IMR-90 (cell line): ENCODE results near the gene ANKS3. TPM values are rescaled to one million over a fixed set of nuclear protein-coding genes. Genes with fewer than 3 reads are reported as not detected.

Experiments
- ATAC-seq: fragments of 200-7000 bp; cut with Tn5 transposase; 2 replicates; pipeline ENCODE4 v1.9.1; 2020; ENCODE audit warnings: low read depth, mild to moderate bottlenecking, moderate library complexity
- BruUV-seq: library from RNA; stranded (reverse); fragments of 400-500 nt; replicated peaks from 2 replicates; lab custom pipeline; 2021; lab: Mats Ljungman, UMichigan
- CTCF ChIA-PET: fragments of 300-600 bp; formaldehyde crosslinking; extraction: SDS; loops from one replicate; lab custom pipeline; 2021; ENCODE audit warnings: antibody characterized with exemption; lab: Yijun Ruan, JAX
- POLR2A ChIA-PET: fragments of 300-600 bp; sonication (Branson Sonifier 250); formaldehyde crosslinking; loops from one replicate; lab custom pipeline; 2022; ENCODE audit warnings: antibody characterized with exemption; ENCODE audit not compliant: unreplicated experiment; lab: Charles Lee
- DNase-seq: peaks from one replicate; pipeline ENCODE4 v3.0.0; 2013
- H2AFZ ChIP-seq: replicated peaks from 2 replicates; pipeline ENCODE3; 2013; ENCODE audit warnings: low read length, mild to moderate bottlenecking; ENCODE audit not compliant: poor library complexity
- H2AK5ac ChIP-seq: 2 replicates; pipeline ENCODE4 v1.6.1; 2013; ENCODE audit warnings: low read depth, low read length, inconsistent platforms
- H2AK9ac ChIP-seq: replicated peaks from 2 replicates; pipeline ENCODE3; 2013; ENCODE audit warnings: mild to moderate bottlenecking, low read depth, low read length, moderate library complexity; ENCODE audit not compliant: poor library complexity
- H2BK120ac ChIP-seq: 2 replicates; pipeline ENCODE4 v1.6.1; 2013; ENCODE audit warnings: low read depth, low read length, inconsistent platforms
- H2BK15ac ChIP-seq: 3 replicates; pipeline ENCODE4 v1.6.1; 2013; ENCODE audit warnings: low read depth, low read length, inconsistent platforms
- H2BK20ac ChIP-seq: 2 replicates; pipeline ENCODE4 v1.6.1; 2013; ENCODE audit warnings: low read depth, mild to moderate bottlenecking, inconsistent platforms, low read length, moderate library complexity
- H2BK5ac ChIP-seq: 2 replicates; pipeline ENCODE4 v1.6.1; 2013; ENCODE audit warnings: mild to moderate bottlenecking, low read depth, low read length, inconsistent platforms; ENCODE audit not compliant: poor library complexity, severe bottlenecking
- H3K14ac ChIP-seq: replicated peaks from 2 replicates; pipeline ENCODE4 v1.6.1; 2013; ENCODE audit warnings: low read depth, low read length, inconsistent platforms
- H3K18ac ChIP-seq: 2 replicates; pipeline ENCODE4 v1.6.1; 2013; ENCODE audit warnings: low read depth, low read length, control low read depth
- H3K23ac ChIP-seq: 2 replicates; pipeline ENCODE4 v1.6.1; 2013; ENCODE audit warnings: low read depth, low read length, inconsistent platforms
- H3K27ac ChIP-seq: 2 replicates; pipeline ENCODE4 v1.5.1; 2013; ENCODE audit warnings: mild to moderate bottlenecking, control low read depth, low read length; ENCODE audit not compliant: insufficient read depth
- H3K27me3 ChIP-seq: 2 replicates; pipeline ENCODE4 v1.6.1; 2013; ENCODE audit warnings: low read length; ENCODE audit not compliant: control insufficient read depth, insufficient read depth
- H3K36me3 ChIP-seq: 2 replicates; pipeline ENCODE4 v1.6.1; 2013; ENCODE audit warnings: low read length, mixed read lengths; ENCODE audit not compliant: control insufficient read depth, insufficient read depth
- H3K4ac ChIP-seq: 2 replicates; pipeline ENCODE4 v1.6.1; 2013; ENCODE audit warnings: low read depth, low read length, inconsistent platforms
- H3K4me1 ChIP-seq: 2 replicates; pipeline ENCODE4 v1.6.1; 2013; ENCODE audit warnings: low read length, mixed read lengths; ENCODE audit not compliant: control insufficient read depth, insufficient read depth
- H3K4me2 ChIP-seq: 2 replicates; pipeline ENCODE4 v1.6.1; 2013; ENCODE audit warnings: low read depth, mild to moderate bottlenecking, control low read depth, low read length, moderate library complexity
- H3K4me3 ChIP-seq: 2 replicates; pipeline ENCODE4 v1.5.1; 2013; ENCODE audit warnings: low read depth, mild to moderate bottlenecking, control low read depth, low read length, moderate library complexity; ENCODE audit not compliant: insufficient read depth
- H3K56ac ChIP-seq: 2 replicates; pipeline ENCODE4 v1.6.1; 2013; ENCODE audit warnings: low read length, inconsistent platforms; ENCODE audit not compliant: insufficient read depth; ENCODE audit errors: extremely low read depth
- H3K79me1 ChIP-seq, 2 experiments: 2 replicates each; pipeline ENCODE4 v1.6.1; 2013; ENCODE audit warnings: low read length in 2 of 2, inconsistent platforms in 1 of 2, low read depth in 1 of 2
- H3K9ac ChIP-seq: 2 replicates; pipeline ENCODE4 v1.6.1; 2013; ENCODE audit warnings: low read depth, low read length, control low read depth
- H3K9me1 ChIP-seq: 2 replicates; pipeline ENCODE4 v1.6.1; 2013; ENCODE audit warnings: low read length, inconsistent platforms; ENCODE audit not compliant: insufficient read depth
- H3K9me3 ChIP-seq: 2 replicates; pipeline ENCODE4 v1.6.1; 2013; ENCODE audit warnings: low read length; ENCODE audit not compliant: control insufficient read depth, insufficient read depth
- H4K20me1 ChIP-seq: 2 replicates; pipeline ENCODE4 v1.6.1; 2013; ENCODE audit warnings: low read length, inconsistent platforms; ENCODE audit not compliant: insufficient read depth
- H4K5ac ChIP-seq: 2 replicates; pipeline ENCODE4 v1.6.1; 2013; ENCODE audit warnings: mild to moderate bottlenecking, low read depth, low read length, control low read depth
- H4K8ac ChIP-seq, 2 experiments: 2 replicates each; pipeline ENCODE4 v1.6.1; 2013; ENCODE audit warnings: low read depth in 2 of 2, low read length in 2 of 2, control low read depth in 1 of 2, inconsistent platforms in 1 of 2
- H4K91ac ChIP-seq: 2 replicates; pipeline ENCODE4 v1.6.1; 2013; ENCODE audit warnings: low read depth, low read length, inconsistent platforms; ENCODE audit not compliant: insufficient read depth
- CEBPB ChIP-seq: IDR thresholded peaks from 2 replicates; pipeline ENCODE4 v1.6.1; 2012; ENCODE audit warnings: low read depth, low read length, improper control_type of control experiment
- ELK1 ChIP-seq: fragments of 150-350 bp; IDR thresholded peaks from 2 replicates; pipeline ENCODE4 v1.6.1; 2016; ENCODE audit warnings: low read depth, mild to moderate bottlenecking, low read length, moderate library complexity, borderline replicate concordance
- MAZ ChIP-seq: IDR thresholded peaks from 2 replicates; pipeline ENCODE4 v1.6.1; 2012; ENCODE audit warnings: low read depth, mild to moderate bottlenecking, low read length, improper control_type of control experiment, moderate library complexity, borderline replicate concordance
- MXI1 ChIP-seq: IDR thresholded peaks from 2 replicates; pipeline ENCODE4 v1.6.1; 2012; ENCODE audit warnings: low read depth, mild to moderate bottlenecking, low read length, moderate library complexity, borderline replicate concordance
- NFE2L2 ChIP-seq: fragments of 150-350 bp; IDR thresholded peaks from 2 replicates; pipeline ENCODE4 v1.6.1; 2016; ENCODE audit warnings: low read depth, mild to moderate bottlenecking, low read length
- POLR2A ChIP-seq: IDR thresholded peaks from 2 replicates; pipeline ENCODE4 v1.6.1; 2012; ENCODE audit warnings: mild to moderate bottlenecking, low read depth, low read length
- RAD21 ChIP-seq: IDR thresholded peaks from 2 replicates; pipeline ENCODE4 v1.6.1; 2012; ENCODE audit warnings: low read length, improper control_type of control experiment
- RCOR1 ChIP-seq: IDR thresholded peaks from 2 replicates; pipeline ENCODE4 v1.6.1; 2012; ENCODE audit warnings: mild to moderate bottlenecking, low read length, improper control_type of control experiment; ENCODE audit not compliant: insufficient replicate concordance
- RFX5 ChIP-seq: IDR thresholded peaks from 2 replicates; pipeline ENCODE4 v1.8.0; 2012; ENCODE audit warnings: low read depth, mild to moderate bottlenecking, low read length, moderate library complexity
- SMC3 ChIP-seq: fragments of 150-350 bp; IDR thresholded peaks from 2 replicates; pipeline ENCODE4 v1.6.1; 2016; ENCODE audit warnings: low read depth, mild to moderate bottlenecking, antibody characterized with exemption, low read length, moderate library complexity
- WGBS, 2 experiments: methylation state at CpG; one replicate each; pipeline versions ENCODE4 v1.1.5 to v1.1.7; 2013; ENCODE audit warnings: missing lambda C conversion rate in 2 of 2; ENCODE audit not compliant: insufficient read length in 1 of 2; ENCODE audit errors: extremely low coverage in 2 of 2; 5-methylcytosine and 5-hydroxymethylcytosine counted together
- dilution Hi-C: fragments of 300-500 bp; cut with HindIII; formaldehyde crosslinking; loops from one replicate; pipeline ENCODE4 v1.14.3; 2018; ENCODE audit warnings: low sequenced_read_pairs; ENCODE audit not compliant: unreplicated experiment
- in situ Hi-C: fragments of 300-500 bp; cut with MboI; formaldehyde crosslinking; loops from 3 replicates; pipeline ENCODE4 v1.14.3; 2019; ENCODE audit warnings: low sequenced_read_pairs, inconsistent platforms, mixed read lengths
- intact Hi-C: fragments of 100-400 bp; cut with micrococcal nuclease; formaldehyde crosslinking; loops from 2 replicates; pipeline ENCODE4 v1.10.0; 2022
- polyA plus RNA-seq, 3 experiments: library from polyadenylated mRNA; depleted of rRNA; stranded (reverse); fragments of >200 nt; gene quantifications; 2 replicates each; pipeline ENCODE4 v1.2.3, GENCODE V29; 2012; ENCODE audit warnings: low replicate concordance in 1 of 3
- total RNA-seq: library from RNA; depleted of rRNA; stranded (reverse); fragments of >200 nt; gene quantifications from 2 replicates; pipeline ENCODE4 v1.2.3, GENCODE V29; 2012

The ANKS3 gene
- total and polyA plus RNA-seq, 2 of the 4 experiments (the other 2 are of a cell fraction) = 24.4 to 25.0 TPM

- peak; percentile 1 for ATAC-seq
- Histone ChIP-seq H3K27ac (peak overlapping the region; percentile 70), H3K79me1 (peaks cover 19 to 39% of the 10 kb centered on the region in 2 experiments), H3K9ac (peak overlapping the region; percentile 90), H3K4me3 (peak overlapping the region; percentile 89), H4K20me1 (peaks cover 3% of the 10 kb centered on the region; the same call in 1 of the 2 replicates), H3K9me3 (no peaks in the 10 kb centered on the region), H3K4me2 (peak overlapping the region; percentile 98), H2BK15ac (no peak overlapping the region), H2BK120ac (no peak overlapping the region), H2AK5ac (peak overlapping the region; percentile 33; the same call in 1 of the 2 replicates), H3K56ac (peak overlapping the region; percentile 47; the same call in 1 of the 2 replicates), H2AFZ (peak overlapping the region; percentile 98), H3K18ac (peak overlapping the region; percentile 6; the same call in 1 of the 2 replicates), H2BK5ac (peak overlapping the region; percentile 6), H3K4ac (peak overlapping the region; percentile 42), H3K14ac (0 out of 2 replicates have a peak overlapping the region, but pooled peaks have one; percentile 60), H3K23ac (peak overlapping the region; percentile 1; the same call in 1 of the 2 replicates), H2AK9ac (peak overlapping the region; percentile 32), H4K91ac (peak overlapping the region; percentile 38; the same call in 1 of the 2 replicates), H4K5ac (peak overlapping the region; percentile 61; the same call in 1 of the 2 replicates), H3K36me3 (peaks cover 12% of the 10 kb centered on the region), H3K27me3 (no peaks in the 10 kb centered on the region), H3K4me1 (peaks cover 4% of the 10 kb centered on the region), H3K9me1 (peaks cover 4% of the 10 kb centered on the region; the same call in 1 of the 2 replicates), H4K8ac (peak overlapping the region; percentile 84 to 90), H2BK20ac (no peak overlapping the region)
- TF ChIP-seq NFE2L2 (no peak), ELK1 (no peak), MAZ (no peak), RAD21 (no peak), RCOR1 (no peak), RFX5 (no peak), SMC3 (no peak), POLR2A (no peak), CEBPB (no peak), MXI1 (no peak)
- ChIA-PET POLR2A (no interaction called here), CTCF (no interaction called here)
- intact Hi-C loops = loop anchor here (2.0 kb wide), 2 partner anchors 33 to 223 kb away; partner anchors contain the start of gene ZNF500
- 0% methylated on average over 11 of the region's 19 CpGs; no CpG with 5 or more reads in 1 of the 2 experiments for WGBS, 2 experiments
- dilution Hi-C loops = no loop called here
- DNase-seq = no peak
- in situ Hi-C loops = no loop called here
- no TSS peak for BruUV-seq
Measured at GRCh38 chr16:4733747-4734062, 366 bp downstream of the ANKS3 start.
